ENCODE measurements around the gene NTSR1. TPM values are rescaled to one million over a fixed set of nuclear protein-coding genes. Genes with fewer than 3 reads are reported as not detected.

Gene NTSR1
- total RNA-seq, 2 experiments from 2014 or later, result 0.55 to 0.56 TPM

- H3K4me1 Mint-ChIP-seq (ENCODE audit: low read depth), result peaks cover 18% of the 10 kb centered on the region
- no peaks in the 10 kb centered on the region for H3K27me3 ChIP-seq (ENCODE audit: control insufficient read depth in 1 of 2, insufficient read depth in 2 of 2, low read length in 2 of 2)
- intact Hi-C loops (cut with DNase I, micrococcal nuclease), result no loop called here
- H3K27me3 Mint-ChIP-seq, result no peaks in the 10 kb centered on the region
- no peak for TF ChIP-seq CTCF (IDR thresholded peaks at IDR 0.05)
- no peak overlapping the region for H3K4me3 ChIP-seq (ENCODE audit: low read length)
- H3K27ac Mint-ChIP-seq, result no peak overlapping the region
- POLR2A ChIA-PET, result interaction anchor here (1.5 kb wide), 1 partner anchor 41 kb away, joined by 3 read pairs; no protein-coding TSS in a partner anchor
- DNase-seq, result no peak
- CTCF ChIA-PET, result no interaction called here
- no peak overlapping the region for H3K27ac ChIP-seq (ENCODE audit: low read depth in 1 of 2, low read length in 2 of 2)
- no peaks in the 10 kb centered on the region for H3K36me3 ChIP-seq (ENCODE audit: insufficient read depth, low read length)
- ATAC-seq (ENCODE audit: poor library complexity), result no peak
- no peaks in the 10 kb centered on the region for H3K9me3 Mint-ChIP-seq
- H3K4me1 ChIP-seq (ENCODE audit: insufficient read depth, low read length), result peaks cover 17% of the 10 kb centered on the region
- H3K36me3 Mint-ChIP-seq (ENCODE audit: low read depth), result no peaks in the 10 kb centered on the region
- peaks cover 0 to 10% of the 10 kb centered on the region in 2 experiments for H3K9me3 ChIP-seq (ENCODE audit: control insufficient read depth in 1 of 2, insufficient read depth in 1 of 2, low read length in 2 of 2)
- H3K4me3 Mint-ChIP-seq, result no peak overlapping the region
Measured at GRCh38 chr20:62699296-62699695, 9.3 kb upstream of the NTSR1 start.

- H3K36me3 Mint-ChIP-seq (ENCODE audit: low read depth), result no peaks in the 10 kb centered on the region
- no peaks in the 10 kb centered on the region for H3K27me3 Mint-ChIP-seq
- H3K4me3 Mint-ChIP-seq, result no peak overlapping the region
- H3K9me3 Mint-ChIP-seq, result no peaks in the 10 kb centered on the region
- Histone ChIP-seq H3K4me3 (ENCODE audit: low read length) (no peak overlapping the region), H3K36me3 (ENCODE audit: insufficient read depth, low read length) (no peaks in the 10 kb centered on the region), H3K27me3 (ENCODE audit: control insufficient read depth in 1 of 2, insufficient read depth in 2 of 2, low read length in 2 of 2) (no peaks in the 10 kb centered on the region), H3K4me1 (ENCODE audit: insufficient read depth, low read length) (peaks cover 17% of the 10 kb centered on the region), H3K27ac (ENCODE audit: low read depth in 1 of 2, low read length in 2 of 2) (no peak overlapping the region), H3K9me3 (ENCODE audit: control insufficient read depth in 1 of 2, insufficient read depth in 1 of 2, low read length in 2 of 2) (peaks cover 0 to 10% of the 10 kb centered on the region in 2 experiments)
- H3K27ac Mint-ChIP-seq, result no peak overlapping the region
- no peak for ATAC-seq (ENCODE audit: poor library complexity)
- POLR2A ChIA-PET, result interaction anchor here (1.5 kb wide), 1 partner anchor 40 kb away, joined by 3 read pairs; no protein-coding TSS in a partner anchor
- DNase-seq, result no peak
- no peak for TF ChIP-seq CTCF (IDR thresholded peaks at IDR 0.05)
- CTCF ChIA-PET, result no interaction called here
- peaks cover 18% of the 10 kb centered on the region for H3K4me1 Mint-ChIP-seq (ENCODE audit: low read depth)
- intact Hi-C loops (cut with DNase I, micrococcal nuclease), result loop anchor here in 1 of 2 experiments (5.0 kb wide), 1 partner anchor 93 kb away; no protein-coding TSS in a partner anchor
Measured at GRCh38 chr20:62699741-62700140, 8.9 kb upstream of the NTSR1 start.

- peaks cover 17% of the 10 kb centered on the region for H3K4me1 ChIP-seq (ENCODE audit: insufficient read depth, low read length)
- DNase-seq, result no peak
- H3K9me3 ChIP-seq (ENCODE audit: control insufficient read depth in 1 of 2, insufficient read depth in 1 of 2, low read length in 2 of 2), result peaks cover 0 to 10% of the 10 kb centered on the region in 2 experiments
- no peak for TF ChIP-seq CTCF (IDR thresholded peaks at IDR 0.05)
- no peak for ATAC-seq (ENCODE audit: poor library complexity)
- H3K36me3 ChIP-seq (ENCODE audit: insufficient read depth, low read length), result no peaks in the 10 kb centered on the region
- intact Hi-C loops (cut with DNase I, micrococcal nuclease), result loop anchor here in 1 of 2 experiments (5.0 kb wide), 1 partner anchor 92 kb away; no protein-coding TSS in a partner anchor
- H3K27me3 ChIP-seq (ENCODE audit: control insufficient read depth in 1 of 2, insufficient read depth in 2 of 2, low read length in 2 of 2), result no peaks in the 10 kb centered on the region
- H3K27ac Mint-ChIP-seq, result no peak overlapping the region
- CTCF ChIA-PET, result no interaction called here
- no peak overlapping the region for H3K4me3 Mint-ChIP-seq
- H3K36me3 Mint-ChIP-seq (ENCODE audit: low read depth), result no peaks in the 10 kb centered on the region
- no peak overlapping the region for H3K27ac ChIP-seq (ENCODE audit: low read depth in 1 of 2, low read length in 2 of 2)
- no peaks in the 10 kb centered on the region for H3K9me3 Mint-ChIP-seq
- peaks cover 16% of the 10 kb centered on the region for H3K4me1 Mint-ChIP-seq (ENCODE audit: low read depth)
- no peaks in the 10 kb centered on the region for H3K27me3 Mint-ChIP-seq
- POLR2A ChIA-PET, result no interaction called here
- no peak overlapping the region for H3K4me3 ChIP-seq (ENCODE audit: low read length)
Measured at GRCh38 chr20:62700261-62700930, 8.2 kb upstream of the NTSR1 start.

Measured in CD4-positive, alpha-beta T cell (primary cell).